Type B pancreatic cell (in vitro differentiated cells): ENCODE data around the gene EPS8L2. TPM values are rescaled to one million over a fixed set of nuclear protein-coding genes. Genes with fewer than 3 reads are reported as not detected.

Experiments used
- DNase-seq: peaks from one replicate; pipeline ENCODE4 v3.0.0; 2021; ENCODE audit warnings: mixed read lengths; ENCODE audit not compliant: unreplicated experiment; ENCODE audit errors: extremely low spot score
- H3K27ac Mint-ChIP-seq: 2 replicates; pipeline ENCODE4 v1.8.0; 2021; ENCODE audit warnings: mild to moderate bottlenecking, mixed read lengths
- H3K27me3 Mint-ChIP-seq: 2 replicates; pipeline ENCODE4 v1.8.0; 2021; ENCODE audit warnings: mixed read lengths
- H3K36me3 Mint-ChIP-seq: 2 replicates; pipeline ENCODE4 v1.8.0; 2021; ENCODE audit warnings: mixed read lengths
- H3K4me1 Mint-ChIP-seq: one replicate; pipeline ENCODE4 v1.8.0; 2021; ENCODE audit warnings: mixed read lengths; ENCODE audit not compliant: unreplicated experiment
- H3K4me3 Mint-ChIP-seq: 2 replicates; pipeline ENCODE4 v1.8.0; 2021; ENCODE audit warnings: mild to moderate bottlenecking, mixed read lengths
- H3K9me3 Mint-ChIP-seq: 2 replicates; pipeline ENCODE4 v1.8.0; 2021; ENCODE audit warnings: mixed read lengths
- CTCF ChIP-seq: fragments of 200-600 bp; sonication (generic); conservative IDR thresholded peaks from 2 replicates; pipeline ENCODE4 v1.5.0; 2021; ENCODE audit warnings: antibody characterized with exemption, mild to moderate bottlenecking
- total RNA-seq: library from RNA; stranded (reverse); gene quantifications from 2 replicates; pipeline ENCODE4 v1.2.1, GENCODE V29; 2021; ENCODE audit warnings: low replicate concordance

The EPS8L2 gene
- total RNA-seq, 1 donor from 2014 or later, result 218 TPM

- no peak for DNase-seq
- Mint-ChIP-seq H3K27me3 (no peaks in the 10 kb centered on the region), H3K4me1 (no peaks in the 10 kb centered on the region), H3K27ac (no peak overlapping the region), H3K4me3 (no peak overlapping the region), H3K36me3 (no peaks in the 10 kb centered on the region), H3K9me3 (no peaks in the 10 kb centered on the region)
- TF ChIP-seq CTCF, result no peak
Observed at GRCh38 chr11:773425-773824, 67.4 kb downstream of the EPS8L2 start.

DNA sequence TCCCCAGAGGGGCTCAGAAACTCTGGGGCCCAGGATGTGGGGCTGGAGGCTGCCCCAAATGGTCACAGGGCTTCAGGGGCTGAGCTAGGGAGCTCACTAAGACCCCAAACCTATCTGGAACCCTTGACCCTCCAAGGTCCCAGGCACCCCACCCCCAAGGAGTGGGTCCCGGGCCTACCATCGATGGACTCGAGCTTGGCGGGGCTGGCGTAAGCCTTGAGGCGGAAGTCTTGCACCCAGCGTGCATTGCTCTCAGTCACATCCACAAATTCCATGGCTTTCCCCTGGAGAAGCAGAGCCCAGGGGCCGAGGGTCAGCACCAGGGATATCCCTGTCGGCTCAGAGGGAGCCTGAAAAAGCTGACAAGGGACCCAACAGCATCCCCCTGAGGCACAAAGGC lies 67.8 kb downstream of the EPS8L2 start:
- no peak overlapping the region for H3K27ac Mint-ChIP-seq
- no peak overlapping the region for H3K4me3 Mint-ChIP-seq

GRCh38 chr11:774873-775592 lies 69.0 kb downstream of the EPS8L2 start:
- Mint-ChIP-seq H3K4me3 (peak overlapping the region; percentile 86), H3K27ac (peak overlapping the region; percentile 78), H3K36me3 (no peaks in the 10 kb centered on the region), H3K4me1 (no peaks in the 10 kb centered on the region), H3K9me3 (no peaks in the 10 kb centered on the region), H3K27me3 (no peaks in the 10 kb centered on the region)
- TF ChIP-seq CTCF, result no peak
- peak; percentile 68 for DNase-seq

More for the DNA sequence above, 67.8 kb downstream of the EPS8L2 start:
- H3K36me3 Mint-ChIP-seq, result no peaks in the 10 kb centered on the region
- no peaks in the 10 kb centered on the region for H3K4me1 Mint-ChIP-seq
- no peaks in the 10 kb centered on the region for H3K27me3 Mint-ChIP-seq
- DNase-seq, result no peak
- no peak for TF ChIP-seq CTCF
- no peaks in the 10 kb centered on the region for H3K9me3 Mint-ChIP-seq

GRCh38 chr11:776263-776560 lies 70.2 kb downstream of the EPS8L2 start:
- Mint-ChIP-seq H3K4me1 (no peaks in the 10 kb centered on the region), H3K36me3 (no peaks in the 10 kb centered on the region), H3K4me3 (peak overlapping the region; percentile 86), H3K27me3 (no peaks in the 10 kb centered on the region), H3K9me3 (no peaks in the 10 kb centered on the region), H3K27ac (peak overlapping the region; percentile 80)
- no peak for TF ChIP-seq CTCF
- no peak for DNase-seq

DNA sequence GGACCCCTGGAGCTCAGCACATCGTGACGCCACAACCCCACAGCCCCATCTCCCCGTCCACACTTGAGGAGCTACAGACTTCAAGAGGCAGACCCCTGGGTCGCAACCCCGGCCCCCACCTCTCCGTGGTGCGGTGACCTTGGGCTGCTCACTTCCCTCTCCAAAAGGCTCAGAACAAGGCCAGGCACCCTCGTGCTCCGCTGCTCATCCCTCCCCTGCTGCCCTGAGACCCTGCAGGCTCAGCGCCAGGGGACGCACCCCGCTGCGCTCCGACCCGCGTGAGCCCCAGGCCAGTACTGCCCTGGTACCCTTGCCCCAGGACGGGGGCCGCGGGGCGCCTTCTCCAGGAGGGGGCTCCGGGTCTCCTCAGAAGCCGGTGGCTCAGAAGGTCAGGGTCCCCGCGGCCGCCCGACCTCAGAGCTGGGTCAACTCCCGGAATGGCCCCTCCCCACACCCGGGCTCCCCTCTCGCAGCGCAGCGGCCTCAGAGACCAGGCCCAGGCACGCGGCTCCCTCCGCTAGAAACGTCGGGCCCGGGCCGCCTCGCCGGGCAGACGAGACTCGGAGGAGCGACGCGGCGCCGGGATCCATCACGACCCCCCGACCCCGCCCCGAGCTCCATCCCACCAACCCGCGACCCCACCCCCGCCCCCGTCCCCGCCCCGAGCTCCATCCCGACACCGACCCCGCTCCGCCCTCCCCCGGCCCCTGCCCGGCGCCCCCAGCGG lies 70.7 kb downstream of the EPS8L2 start:
- H3K36me3 Mint-ChIP-seq, result no peaks in the 10 kb centered on the region
- H3K9me3 Mint-ChIP-seq, result no peaks in the 10 kb centered on the region
- peak overlapping the region; percentile 80 for H3K27ac Mint-ChIP-seq
- peak; percentile 74 for DNase-seq
- no peaks in the 10 kb centered on the region for H3K4me1 Mint-ChIP-seq
- H3K27me3 Mint-ChIP-seq, result no peaks in the 10 kb centered on the region
- H3K4me3 Mint-ChIP-seq, result peak overlapping the region; percentile 86
- TF ChIP-seq CTCF, result no peak

Other genes with a start within 250 kb of the EPS8L2 start
- gene RNH1, start 199.0 kb upstream of the EPS8L2 start, total RNA-seq, result 84.5 and 128 TPM in 2 replicates
- 54.6 and 63.1 TPM in 2 replicates for gene HRAS, start 170.7 kb upstream of the EPS8L2 start, total RNA-seq
- gene LRRC56, start 168.7 kb upstream of the EPS8L2 start, total RNA-seq, result 1.7 and 1.8 TPM in 2 replicates
- gene LMNTD2, start 145.5 kb upstream of the EPS8L2 start, total RNA-seq, result 6.7 and 7.2 TPM in 2 replicates
- 35.7 and 75.8 TPM in 2 replicates for gene RASSF7, start 145.3 kb upstream of the EPS8L2 start, total RNA-seq
- 38.7 and 40.8 TPM in 2 replicates for gene PHRF1, start 129.8 kb upstream of the EPS8L2 start, total RNA-seq
- 16.4 and 20.5 TPM in 2 replicates for gene IRF7, start 90.3 kb upstream of the EPS8L2 start, total RNA-seq
- gene CDHR5, start 81.3 kb upstream of the EPS8L2 start, total RNA-seq, result 7.1 and 23.0 TPM in 2 replicates
- 3.1 and 15.3 TPM in 2 replicates for gene SCT, start 79.0 kb upstream of the EPS8L2 start, total RNA-seq
- gene DRD4, start 69.0 kb upstream of the EPS8L2 start, total RNA-seq, result 0.59 and 1.2 TPM in 2 replicates
- 41.0 and 48.1 TPM in 2 replicates for gene DEAF1, start 11.0 kb upstream of the EPS8L2 start, total RNA-seq
- gene TMEM80, start 10.4 kb upstream of the EPS8L2 start, total RNA-seq, result 23.2 and 37.4 TPM in 2 replicates
- 189 and 288 TPM in 2 replicates for gene TALDO1, start 41.2 kb downstream of the EPS8L2 start, total RNA-seq
- gene GATD1, start 71.3 kb downstream of the EPS8L2 start, total RNA-seq, result 80.1 and 80.9 TPM in 2 replicates
- 0.17 and 0.89 TPM in 2 replicates for gene CEND1, start 83.9 kb downstream of the EPS8L2 start, total RNA-seq
- 31.6 and 35.6 TPM in 2 replicates for gene SLC25A22, start 92.0 kb downstream of the EPS8L2 start, total RNA-seq
- 32.7 and 44.5 TPM in 2 replicates for gene PIDD1, start 99.0 kb downstream of the EPS8L2 start, total RNA-seq
- 1,985 and 2,207 TPM in 2 replicates for gene RPLP2, start 103.7 kb downstream of the EPS8L2 start, total RNA-seq
- gene PNPLA2, start 112.7 kb downstream of the EPS8L2 start, total RNA-seq, result 47.8 and 55.6 TPM in 2 replicates
- gene CRACR2B, start 121.7 kb downstream of the EPS8L2 start, total RNA-seq, result 10.3 and 19.3 TPM in 2 replicates
- gene CD151, start 126.7 kb downstream of the EPS8L2 start, total RNA-seq, result 126 and 128 TPM in 2 replicates
- 106 and 134 TPM in 2 replicates for gene POLR2L, start 136.3 kb downstream of the EPS8L2 start, total RNA-seq
- 12.8 and 43.2 TPM in 2 replicates for gene TSPAN4, start 136.6 kb downstream of the EPS8L2 start, total RNA-seq
- gene CHID1, start 204.6 kb downstream of the EPS8L2 start, total RNA-seq, result 98.9 and 100 TPM in 2 replicates
- 82.6 and 109 TPM in 2 replicates for gene AP2A2, start 219.6 kb downstream of the EPS8L2 start, total RNA-seq